ENCODE measurements around the gene AGPAT2. TPM values are rescaled to one million over a fixed set of nuclear protein-coding genes. Genes with fewer than 3 reads are reported as not detected.

Gene AGPAT2
- total RNA-seq, result 32.8 to 36.1 TPM (median 34.9 TPM) in 3 replicates

GRCh38 chr9:136686794-136687711 lies at the start of gene AGPAT2:
Gene AGPAT2, minus strand, starts transcription at chr9:136687457. Its CDS starts 100 bp downstream, at chr9:136687357.
- H3K9me3 Mint-ChIP-seq, result no peaks in the 10 kb centered on the region
- peaks cover 7% of the 10 kb centered on the region for H3K4me1 Mint-ChIP-seq
- peak in 1 of 2 experiments; percentile 62 for DNase-seq (ENCODE audit: low spot score in 2 of 2, unreplicated experiment in 2 of 2)
- no peaks in the 10 kb centered on the region for H3K27me3 Mint-ChIP-seq (ENCODE audit: low read depth)
- peak within 1 kb of the TSS; percentile 78 for H3K27ac Mint-ChIP-seq
- TF ChIP-seq CTCF (IDR thresholded peaks at IDR 0.05; ENCODE audit: unreplicated experiment), result no peak
- peak within 1 kb of the TSS; percentile 75 for H3K4me3 Mint-ChIP-seq
- H3K36me3 Mint-ChIP-seq, result no peaks in the 10 kb centered on the region

GRCh38 chr9:136735812-136736480 lies 48.7 kb upstream of the AGPAT2 start:
- Mint-ChIP-seq H3K4me3 (no peak overlapping the region), H3K27ac (no peak overlapping the region), H3K27me3 (ENCODE audit: low read depth) (peaks cover 5% of the 10 kb centered on the region), H3K9me3 (no peaks in the 10 kb centered on the region), H3K36me3 (no peaks in the 10 kb centered on the region), H3K4me1 (peaks cover 8% of the 10 kb centered on the region)
- no peak for DNase-seq (ENCODE audit: low spot score in 2 of 2, unreplicated experiment in 2 of 2)
- TF ChIP-seq CTCF (IDR thresholded peaks at IDR 0.05; ENCODE audit: unreplicated experiment), result no peak

- peaks cover 3% of the 10 kb centered on the region for H3K27me3 Mint-ChIP-seq (ENCODE audit: low read depth)
- peaks cover 8% of the 10 kb centered on the region for H3K4me1 Mint-ChIP-seq
- no peaks in the 10 kb centered on the region for H3K9me3 Mint-ChIP-seq
- H3K36me3 Mint-ChIP-seq, result no peaks in the 10 kb centered on the region
- H3K4me3 Mint-ChIP-seq, result no peak overlapping the region
- no peak for DNase-seq (ENCODE audit: low spot score in 2 of 2, unreplicated experiment in 2 of 2)
- no peak overlapping the region for H3K27ac Mint-ChIP-seq
- no peak for TF ChIP-seq CTCF (IDR thresholded peaks at IDR 0.05; ENCODE audit: unreplicated experiment)
Observed at GRCh38 chr9:136734837-136735496, 47.7 kb upstream of the AGPAT2 start.

GRCh38 chr9:136733611-136734010 lies 46.4 kb upstream of the AGPAT2 start:
- TF ChIP-seq CTCF (IDR thresholded peaks at IDR 0.05; ENCODE audit: unreplicated experiment), result no peak
- H3K27ac Mint-ChIP-seq, result no peak overlapping the region

GRCh38 chr9:136732444-136733178 lies 45.4 kb upstream of the AGPAT2 start:
- Mint-ChIP-seq H3K4me1 (peaks cover 10% of the 10 kb centered on the region), H3K27ac (peak overlapping the region; percentile 44), H3K4me3 (no peak overlapping the region), H3K27me3 (ENCODE audit: low read depth) (no peaks in the 10 kb centered on the region), H3K9me3 (no peaks in the 10 kb centered on the region), H3K36me3 (no peaks in the 10 kb centered on the region)
- no peak for DNase-seq (ENCODE audit: low spot score in 2 of 2, unreplicated experiment in 2 of 2)
- TF ChIP-seq CTCF (IDR thresholded peaks at IDR 0.05; ENCODE audit: unreplicated experiment), result no peak

More at GRCh38 chr9:136733611-136734010, 46.4 kb upstream of the AGPAT2 start:
- Mint-ChIP-seq H3K27me3 (ENCODE audit: low read depth) (peaks cover 3% of the 10 kb centered on the region), H3K9me3 (no peaks in the 10 kb centered on the region), H3K4me1 (peaks cover 10% of the 10 kb centered on the region), H3K36me3 (no peaks in the 10 kb centered on the region), H3K4me3 (no peak overlapping the region)
- no peak for DNase-seq (ENCODE audit: low spot score in 2 of 2, unreplicated experiment in 2 of 2)
